Hepatic stellate cell (primary cell): ENCODE results near the gene TMED4.
A peak's percentile ranks its signal among the peaks of the same experiment; 100 is the strongest.

Experiments used
- DNase-seq: peaks from one replicate; pipeline ENCODE4 v3.0.0; 2011; ENCODE audit warnings: low spot score

Gene TMED4

DNA sequence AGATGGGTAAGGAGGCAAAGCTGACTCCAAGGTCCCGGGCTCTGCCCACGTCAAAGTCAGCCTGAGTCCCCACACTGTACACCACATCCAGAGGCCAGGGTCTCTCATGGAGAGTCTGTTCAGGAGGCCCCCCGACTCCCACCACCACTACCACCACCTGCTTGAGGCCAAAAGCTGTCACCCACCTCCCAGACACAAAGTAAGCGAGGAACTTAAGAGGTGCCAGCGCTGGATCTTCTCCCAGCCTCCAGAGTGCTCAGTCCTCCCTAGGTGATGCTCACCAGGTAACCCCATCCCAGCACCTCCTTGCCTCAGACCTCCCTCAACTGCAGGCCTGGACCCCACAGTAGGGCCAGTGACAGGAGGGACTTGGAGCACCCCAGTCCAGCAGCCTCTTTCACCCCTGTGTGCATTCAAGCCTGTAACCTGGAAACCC is 41.4 kb downstream of the TMED4 start:
- DNase-seq = no peak

DNA sequence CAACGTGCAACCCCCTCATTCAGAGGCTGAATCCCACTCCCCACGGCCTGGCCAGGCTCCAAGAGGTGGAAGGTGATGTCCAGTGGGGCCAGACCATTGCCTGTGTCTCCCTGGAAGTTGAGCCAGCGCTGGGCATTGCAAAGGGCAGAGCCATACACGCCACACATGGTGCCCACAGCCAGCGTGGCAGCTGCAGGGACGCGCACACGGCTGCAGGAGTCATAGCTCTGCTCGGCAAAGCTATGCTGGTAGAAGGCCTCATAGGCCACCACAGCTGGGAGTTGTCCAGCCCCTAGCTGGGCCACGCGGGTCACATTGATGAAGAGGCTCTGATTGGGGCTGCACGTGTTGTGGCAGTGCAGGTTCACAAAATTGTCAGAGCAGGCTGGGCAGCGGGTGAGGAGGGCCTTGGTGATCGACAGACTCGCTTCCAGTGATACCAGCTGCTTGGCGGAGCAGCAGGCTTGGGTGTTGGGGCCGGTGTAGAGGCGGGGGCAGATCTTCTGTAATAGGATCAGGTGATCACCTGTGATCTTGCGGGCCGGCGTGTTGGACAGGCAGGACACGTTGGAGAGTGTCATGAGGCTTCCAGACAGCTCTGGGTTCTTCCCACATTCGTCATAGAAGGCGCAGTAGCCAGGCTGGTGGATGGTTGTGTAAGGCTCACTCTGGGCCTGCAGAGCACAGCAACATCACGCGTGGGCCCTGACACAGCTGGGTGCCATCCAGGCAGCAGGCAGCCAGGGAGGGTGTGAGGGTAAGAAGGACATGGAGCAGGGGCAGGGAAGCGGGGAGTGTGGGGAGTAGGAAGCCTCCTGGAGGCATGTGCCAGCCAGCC is 42.1 kb downstream of the TMED4 start:
- no peak for DNase-seq

DNA sequence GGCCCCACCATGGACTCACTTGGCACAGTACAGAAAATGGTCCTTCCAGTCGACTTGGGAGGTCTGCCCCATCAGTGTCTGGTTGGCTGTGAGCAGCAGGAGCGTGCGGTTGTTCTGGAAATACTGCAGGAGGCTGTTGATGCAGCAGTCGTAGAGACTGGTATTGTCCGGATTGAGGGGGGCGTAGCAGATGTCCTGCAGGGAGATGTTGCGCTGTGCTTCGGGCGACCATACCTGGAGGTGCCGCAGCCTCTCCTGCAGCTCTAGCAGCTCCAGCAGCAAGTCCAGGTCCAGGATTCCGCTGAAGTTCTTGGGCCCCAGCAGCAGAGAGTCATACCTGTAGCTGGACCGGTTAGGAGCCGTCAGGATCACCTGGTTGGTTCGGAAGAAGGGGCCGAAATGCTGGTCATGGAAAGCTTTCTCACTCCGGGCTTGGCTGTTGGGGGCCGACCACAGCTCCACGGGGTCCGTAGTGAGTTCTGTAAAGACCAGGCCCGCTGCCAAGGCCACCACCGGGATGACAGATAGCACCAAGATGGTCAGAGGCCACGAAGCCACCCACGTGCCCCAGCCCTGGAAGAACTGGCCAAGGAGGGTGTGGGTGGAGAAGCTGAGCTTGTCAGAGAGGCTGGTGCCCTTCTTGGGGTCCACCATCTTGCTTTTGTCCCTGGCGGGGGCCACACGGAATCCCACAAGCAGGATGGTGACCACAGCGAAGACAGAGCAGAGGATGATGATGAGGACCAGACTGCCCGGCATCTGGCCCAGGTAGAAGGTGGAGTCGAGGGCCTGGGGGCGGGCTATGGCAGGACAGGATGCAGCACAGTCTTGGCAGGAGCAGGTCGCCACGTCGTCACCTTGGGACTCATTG is 43.0 kb downstream of the TMED4 start:
- DNase-seq = no peak

DNA sequence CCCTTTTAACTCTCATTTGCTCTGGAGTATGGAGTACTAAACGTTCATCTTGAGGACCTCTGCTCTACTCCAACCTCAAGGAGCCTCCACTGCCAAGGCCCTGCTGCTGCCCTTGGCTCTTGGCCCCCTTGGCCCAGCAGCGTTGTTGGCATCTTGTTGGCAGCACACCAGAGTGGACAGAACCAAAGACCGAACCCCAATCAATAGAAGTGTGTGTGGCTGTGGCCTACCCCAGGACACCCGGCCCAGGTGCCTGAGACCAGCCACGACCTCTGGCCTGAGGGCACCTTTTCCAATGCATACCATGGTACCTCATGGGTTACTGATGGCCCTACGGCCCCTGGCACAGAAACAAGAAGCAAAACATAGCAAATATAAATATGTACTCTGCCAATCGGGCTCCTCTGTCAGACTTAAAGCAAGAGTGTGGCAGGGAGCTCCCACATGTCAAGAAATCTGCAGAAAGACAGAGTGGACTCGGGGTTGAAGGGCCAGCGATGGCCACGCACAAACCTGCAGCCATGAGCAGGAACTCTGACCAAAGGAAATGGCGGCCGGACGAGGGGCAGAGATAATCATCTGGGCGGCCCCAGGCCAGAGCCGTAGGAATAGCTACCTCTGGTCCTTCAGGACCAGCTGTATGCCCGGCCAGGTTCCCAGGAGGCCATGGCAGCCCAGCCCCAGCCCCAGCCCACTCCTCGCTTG is 43.8 kb downstream of the TMED4 start:
- no peak for DNase-seq

DNA sequence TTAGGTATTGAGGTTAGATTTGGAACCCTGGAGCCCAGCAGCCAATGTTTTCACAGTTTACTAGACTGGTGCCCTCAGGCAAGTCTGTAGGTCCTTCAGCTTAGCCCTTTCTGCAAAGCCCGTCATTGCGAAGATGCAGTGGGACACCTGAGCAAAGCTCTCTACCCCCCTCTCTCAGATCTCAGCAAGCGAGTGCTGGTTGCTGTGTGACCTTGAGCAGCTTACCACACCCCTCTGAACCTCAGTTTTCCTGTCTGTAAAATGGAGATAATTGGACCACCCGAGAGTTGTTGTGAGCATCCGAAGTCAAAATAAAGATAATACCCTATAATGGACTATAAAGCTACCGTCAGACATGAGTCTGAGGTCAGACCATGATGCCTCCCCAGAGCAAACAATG is 44.6 kb downstream of the TMED4 start:
- no peak for DNase-seq

- DNase-seq = no peak
Measured at GRCh38 chr7:44536090-44536489, 45.9 kb downstream of the TMED4 start.

DNA sequence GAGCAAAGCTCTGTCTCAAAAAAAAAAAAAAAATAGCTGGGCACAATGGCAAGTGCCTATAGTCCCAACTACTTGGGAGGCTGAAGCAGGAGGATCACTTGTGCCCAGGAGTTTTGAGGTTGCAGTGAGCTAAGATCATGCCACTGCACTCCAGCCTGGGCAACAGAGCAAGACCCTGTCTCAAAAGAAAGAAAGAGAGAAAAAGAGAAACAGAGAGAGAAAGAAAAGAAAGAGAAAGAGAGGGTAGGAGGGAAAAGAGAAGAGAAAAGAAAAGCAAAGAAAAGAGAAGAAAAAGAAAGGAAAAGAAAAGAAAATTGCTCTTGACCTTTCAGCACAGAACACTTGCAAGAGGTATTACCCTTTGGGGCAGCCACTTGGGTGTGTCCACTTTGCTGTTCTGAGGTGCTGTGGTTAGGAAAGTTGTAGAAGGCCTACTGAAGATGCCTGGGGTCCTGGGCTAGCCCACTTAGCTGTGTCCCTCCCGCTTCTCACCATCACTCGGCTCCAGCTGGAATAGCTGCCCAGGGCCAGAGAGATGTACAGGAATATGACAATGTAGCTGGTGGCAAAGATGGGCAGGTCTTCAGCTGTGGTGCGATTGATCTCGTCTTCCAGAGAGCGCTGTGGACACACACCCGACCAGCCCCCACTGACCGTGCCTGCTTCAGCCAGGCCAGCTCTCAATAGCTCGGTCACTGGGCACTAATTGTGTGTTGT is 46.5 kb downstream of the TMED4 start:
- DNase-seq = no peak

DNA sequence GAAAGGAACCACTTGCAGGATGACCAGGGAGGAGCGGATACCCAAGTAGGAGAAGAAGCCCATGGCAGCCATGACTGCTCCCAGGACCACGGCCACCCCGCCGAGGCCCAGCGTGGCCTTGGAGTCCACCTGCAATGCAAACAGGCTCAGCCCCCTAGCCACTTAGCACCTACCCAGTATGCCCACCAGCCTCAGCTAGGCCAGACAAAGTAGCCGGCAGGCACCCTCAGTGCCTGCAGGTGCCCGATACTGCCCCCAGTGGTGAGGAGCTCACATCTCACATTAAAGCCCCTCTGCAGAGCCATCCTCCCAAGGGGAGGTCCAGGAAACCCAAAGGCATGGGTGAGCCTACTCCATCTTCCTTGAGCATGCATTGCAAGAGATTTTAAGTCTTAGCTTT is 47.5 kb downstream of the TMED4 start:
- peak; percentile 70 for DNase-seq

GRCh38 chr7:44534087-44534486 is 47.9 kb downstream of the TMED4 start:
- no peak for DNase-seq

- no peak for DNase-seq
Measured at GRCh38 chr7:44533301-44534055, 48.6 kb downstream of the TMED4 start.

DNA sequence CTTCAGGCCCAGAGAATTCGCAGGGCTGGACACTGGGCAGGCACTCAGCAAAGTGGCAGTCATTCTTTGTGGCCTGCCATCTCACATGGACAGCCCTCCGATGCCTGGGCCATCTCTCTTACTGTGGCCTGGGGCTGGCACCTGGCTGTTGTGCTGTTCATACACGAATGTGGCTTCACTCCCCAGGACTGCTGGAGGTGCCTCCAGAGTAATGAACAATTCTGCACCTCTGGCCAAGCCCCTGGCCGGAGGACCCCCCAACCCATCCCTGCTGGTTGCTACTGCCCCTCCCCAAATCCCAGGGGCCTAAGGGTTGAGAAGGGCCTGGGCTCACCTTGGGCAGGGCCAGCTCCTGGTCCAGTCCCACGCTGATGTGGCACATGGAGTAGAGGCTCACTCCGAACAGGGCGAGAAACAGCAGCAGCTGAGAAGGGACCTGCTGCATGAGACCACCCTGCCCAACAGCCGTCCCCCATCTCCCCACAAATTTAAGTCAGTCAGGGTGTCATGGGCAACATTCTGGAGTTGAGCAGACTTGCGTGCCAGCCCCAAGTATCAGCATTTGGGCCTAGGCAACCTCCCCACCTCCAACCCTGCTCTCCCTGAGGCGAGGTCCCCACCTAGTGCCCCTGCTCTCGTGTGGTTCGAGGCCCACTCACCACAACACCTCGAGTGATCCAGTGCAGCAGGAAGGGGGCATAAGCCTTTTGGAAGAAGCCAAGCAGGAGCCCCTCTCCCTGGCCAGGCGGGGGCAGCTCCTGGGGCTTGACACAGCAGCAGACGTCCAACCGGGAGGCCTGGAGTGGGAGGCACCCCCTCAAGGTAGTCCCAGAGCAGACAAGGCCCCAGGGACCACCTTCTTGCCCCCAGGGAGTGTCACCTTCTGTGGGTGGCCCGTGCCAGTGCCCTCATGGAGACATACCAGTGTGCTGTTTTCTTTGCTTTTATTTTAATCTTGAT is 50.3 kb downstream of the TMED4 start:
- no peak for DNase-seq

DNA sequence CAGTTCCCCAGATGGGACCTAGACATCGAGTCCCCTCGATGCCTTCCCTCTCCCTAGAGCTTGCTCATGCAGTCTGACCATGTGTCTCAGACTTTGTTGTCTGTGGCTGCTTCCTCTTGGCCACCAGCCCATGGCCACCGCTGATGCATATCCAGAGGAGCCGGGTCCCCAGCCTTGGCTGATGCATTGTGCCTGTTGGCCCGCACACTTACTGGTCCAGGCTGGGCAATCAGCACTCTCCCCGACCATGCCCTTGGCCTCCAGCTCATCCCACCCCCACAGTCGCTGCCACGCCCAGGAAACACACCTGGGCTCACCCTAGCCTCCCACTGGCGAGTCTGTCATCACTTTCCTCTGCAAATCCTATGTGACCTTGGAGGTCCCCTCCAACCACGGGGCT is 51.0 kb downstream of the TMED4 start:
- no peak for DNase-seq
